ENCODE results near the gene MFN2.

GRCh38 chr1:12056331-12056841, 76.1 kb downstream of the MFN2 start:
- TF ChIP-seq, protein P1, sequence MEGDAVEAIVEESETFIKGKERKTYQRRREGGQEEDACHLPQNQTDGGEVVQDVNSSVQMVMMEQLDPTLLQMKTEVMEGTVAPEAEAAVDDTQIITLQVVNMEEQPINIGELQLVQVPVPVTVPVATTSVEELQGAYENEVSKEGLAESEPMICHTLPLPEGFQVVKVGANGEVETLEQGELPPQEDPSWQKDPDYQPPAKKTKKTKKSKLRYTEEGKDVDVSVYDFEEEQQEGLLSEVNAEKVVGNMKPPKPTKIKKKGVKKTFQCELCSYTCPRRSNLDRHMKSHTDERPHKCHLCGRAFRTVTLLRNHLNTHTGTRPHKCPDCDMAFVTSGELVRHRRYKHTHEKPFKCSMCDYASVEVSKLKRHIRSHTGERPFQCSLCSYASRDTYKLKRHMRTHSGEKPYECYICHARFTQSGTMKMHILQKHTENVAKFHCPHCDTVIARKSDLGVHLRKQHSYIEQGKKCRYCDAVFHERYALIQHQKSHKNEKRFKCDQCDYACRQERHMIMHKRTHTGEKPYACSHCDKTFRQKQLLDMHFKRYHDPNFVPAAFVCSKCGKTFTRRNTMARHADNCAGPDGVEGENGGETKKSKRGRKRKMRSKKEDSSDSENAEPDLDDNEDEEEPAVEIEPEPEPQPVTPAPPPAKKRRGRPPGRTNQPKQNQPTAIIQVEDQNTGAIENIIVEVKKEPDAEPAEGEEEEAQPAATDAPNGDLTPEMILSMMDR (IDR thresholded peaks at IDR 0.05), result no peak
- TF ChIP-seq POLR2AphosphoS5 (IDR thresholded peaks at IDR 0.05), result no peak

Measured in transverse colon (tissue), 4 donors.